ENCODE results near the gene ISCU. TPM values are rescaled to one million over a fixed set of nuclear protein-coding genes. Genes with fewer than 3 reads are reported as not detected.

ISCU gene
- total and polyA plus RNA-seq, 2 donors, result 125 to 248 TPM

DNA sequence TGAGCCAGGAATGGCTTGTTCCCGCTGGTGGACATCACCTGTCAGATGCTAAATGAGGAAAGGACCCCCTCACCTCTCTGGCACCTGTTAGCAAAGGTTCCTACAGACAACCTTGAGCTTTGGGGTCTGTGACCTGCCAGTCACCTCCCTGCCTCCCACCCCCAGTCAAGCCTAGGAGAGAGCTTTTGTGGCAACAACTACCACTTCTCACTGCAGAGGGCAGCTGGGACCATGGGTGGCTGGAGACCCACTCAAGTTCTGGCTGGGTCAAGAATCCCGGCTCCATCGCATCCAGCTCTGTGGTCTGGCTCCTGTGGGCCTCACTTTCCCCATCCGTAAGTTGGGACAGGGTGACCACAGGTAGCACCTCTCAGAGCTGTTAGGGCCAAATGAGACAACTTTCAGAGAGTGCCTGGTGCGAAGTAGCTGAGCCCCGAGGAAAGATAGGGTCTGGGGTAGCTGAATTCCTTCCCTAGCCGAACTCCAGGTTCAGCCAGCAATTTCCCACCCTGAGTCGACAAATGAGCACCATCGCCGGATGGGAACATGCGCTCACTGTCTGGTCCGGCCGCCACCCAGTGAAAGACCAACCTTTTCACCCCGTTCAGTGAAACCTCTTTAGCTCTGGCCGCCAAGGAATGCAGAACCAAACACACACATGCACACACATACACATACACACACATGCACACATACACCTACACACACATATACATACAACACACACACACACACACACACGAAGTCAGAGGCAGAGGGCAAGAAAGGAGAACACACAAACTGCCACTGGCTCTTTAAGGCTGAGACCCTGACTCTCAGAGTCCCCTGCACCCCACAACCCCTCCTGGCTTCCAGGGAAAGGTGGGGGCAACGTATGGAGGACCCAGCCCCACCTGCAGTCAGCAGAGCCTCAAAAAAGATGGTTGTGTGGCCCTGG, 33.6 kb downstream of the ISCU start:
- Histone ChIP-seq H3K27ac (ENCODE audit: low read depth in 1 of 2, low read length in 1 of 2) (no peak overlapping the region), H3K4me1 (ENCODE audit: control insufficient read depth in 2 of 2, insufficient read depth in 2 of 2, low read length in 2 of 2) (no peaks in the 10 kb centered on the region), H3K9me3 (ENCODE audit: control insufficient read depth in 2 of 2, insufficient read depth in 1 of 2, low read length in 1 of 2) (no peaks in the 10 kb centered on the region), H3K27me3 (ENCODE audit: control insufficient read depth in 2 of 2, insufficient read depth in 1 of 2, low read length in 1 of 2) (peaks cover 0 to 3% of the 10 kb centered on the region in 2 donors), H3K4me3 (ENCODE audit: low read length in 2 of 2) (no peak overlapping the region), H3K36me3 (ENCODE audit: control insufficient read depth in 2 of 2, insufficient read depth in 2 of 2, low read length in 1 of 2) (no peaks in the 10 kb centered on the region)
- no peak for DNase-seq (ENCODE audit: low read depth in 6 of 9, low spot score in 9 of 9)
- WGBS, result 95% methylated on average over 17 of the region's 17 CpGs

DNA sequence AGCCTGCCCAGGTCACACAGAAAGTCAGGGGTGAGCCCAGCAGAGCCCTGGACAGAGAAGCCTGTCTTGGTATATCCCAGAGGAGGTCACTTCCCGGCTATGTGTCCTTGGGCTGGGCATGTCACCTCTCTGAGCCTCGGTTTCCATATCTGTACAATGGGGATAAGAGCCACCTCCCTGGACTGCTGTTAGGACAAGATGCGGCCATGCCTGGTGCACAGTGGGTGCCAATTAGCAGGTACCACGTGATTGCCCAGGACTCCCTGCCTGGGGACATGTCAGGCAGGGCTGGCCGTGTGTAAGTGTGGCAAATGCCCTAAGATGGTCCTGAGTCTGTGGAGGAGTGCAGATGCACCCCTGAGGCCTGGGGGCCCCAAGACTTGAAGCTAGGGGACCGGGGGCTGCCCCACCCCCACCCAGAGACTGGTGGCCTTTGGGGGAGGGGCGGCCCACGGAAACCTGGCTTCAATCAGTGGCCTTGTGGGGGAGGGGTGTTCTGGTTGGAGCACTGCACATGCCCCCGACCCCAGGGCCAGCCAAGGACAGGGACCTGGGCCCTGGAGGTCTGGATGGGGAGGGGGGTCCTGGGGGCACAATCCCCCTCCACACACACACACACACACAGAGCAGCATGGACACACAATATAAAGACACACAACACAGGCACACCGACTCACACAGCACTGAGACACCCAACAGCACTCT, 34.6 kb downstream of the ISCU start:
- Histone ChIP-seq H3K9me3 (ENCODE audit: control insufficient read depth in 2 of 2, insufficient read depth in 1 of 2, low read length in 1 of 2) (no peaks in the 10 kb centered on the region), H3K36me3 (ENCODE audit: control insufficient read depth in 2 of 2, insufficient read depth in 2 of 2, low read length in 1 of 2) (no peaks in the 10 kb centered on the region), H3K27ac (ENCODE audit: low read depth in 1 of 2, low read length in 1 of 2) (no peak overlapping the region), H3K4me3 (ENCODE audit: low read length in 2 of 2) (no peak overlapping the region), H3K27me3 (ENCODE audit: control insufficient read depth in 2 of 2, insufficient read depth in 1 of 2, low read length in 1 of 2) (peaks cover 0 to 3% of the 10 kb centered on the region in 2 donors), H3K4me1 (ENCODE audit: control insufficient read depth in 2 of 2, insufficient read depth in 2 of 2, low read length in 2 of 2) (no peaks in the 10 kb centered on the region)
- 91% methylated on average over 10 of the region's 10 CpGs for WGBS
- DNase-seq (ENCODE audit: low read depth in 6 of 9, low spot score in 9 of 9), result no peak

GRCh38 chr12:108597559-108598471, 35.4 kb downstream of the ISCU start, which contains the start of gene TMEM119:
TMEM119 (minus strand) TSS chr12:108598084; CDS start chr12:108592383, 5,701 bp downstream.
- 75% methylated on average over 27 of the region's 27 CpGs for WGBS
- no peaks in the 10 kb centered on the region for H3K9me3 ChIP-seq (ENCODE audit: control insufficient read depth in 2 of 2, insufficient read depth in 1 of 2, low read length in 1 of 2)
- DNase-seq (ENCODE audit: low read depth in 6 of 9, low spot score in 9 of 9), result no peak
- no peak within 1 kb of the TSS for H3K4me3 ChIP-seq (ENCODE audit: low read length in 2 of 2)
- no peaks in the 10 kb centered on the region for H3K4me1 ChIP-seq (ENCODE audit: control insufficient read depth in 2 of 2, insufficient read depth in 2 of 2, low read length in 2 of 2)
- peaks cover 0 to 3% of the 10 kb centered on the region in 2 donors for H3K27me3 ChIP-seq (ENCODE audit: control insufficient read depth in 2 of 2, insufficient read depth in 1 of 2, low read length in 1 of 2)
- H3K27ac ChIP-seq (ENCODE audit: low read depth in 1 of 2, low read length in 1 of 2), result no peak within 1 kb of the TSS
- H3K36me3 ChIP-seq (ENCODE audit: control insufficient read depth in 2 of 2, insufficient read depth in 2 of 2, low read length in 1 of 2), result no peaks in the 10 kb centered on the region

DNA sequence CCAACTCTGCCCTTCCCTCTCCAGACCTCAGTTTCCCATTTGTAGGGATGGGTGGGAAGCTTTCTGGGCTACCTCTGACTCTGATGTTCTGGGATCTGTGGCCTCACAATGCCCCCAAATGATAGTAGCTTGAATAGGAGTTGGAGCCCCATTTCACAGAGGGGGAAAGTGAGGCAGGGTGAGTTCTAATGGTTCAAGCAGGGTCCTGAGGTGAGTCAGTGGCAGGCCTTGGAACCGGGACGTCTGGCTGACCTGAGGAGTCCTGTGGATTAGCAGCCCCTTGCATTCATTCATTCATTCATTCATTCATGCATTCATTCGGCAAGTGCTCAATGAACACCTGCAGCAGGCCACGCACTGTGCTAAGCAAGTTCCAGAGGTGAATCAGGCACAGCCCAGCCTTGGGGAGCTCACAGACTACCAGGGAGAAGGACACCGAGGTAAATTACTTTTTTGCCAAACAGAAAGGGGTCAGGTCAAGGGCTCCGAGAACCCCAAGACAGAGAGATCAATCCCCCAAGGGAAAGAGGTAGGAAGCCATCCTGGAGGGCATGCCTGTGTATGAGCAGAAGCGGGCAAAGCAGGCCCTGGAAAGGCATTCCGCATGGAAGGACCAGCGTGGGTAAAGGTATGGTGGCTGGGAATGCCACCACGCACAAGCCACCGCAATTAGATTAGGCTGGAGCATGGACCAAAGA, 36.3 kb downstream of the ISCU start:
- 98% methylated on average over 11 of the region's 11 CpGs for WGBS
- Histone ChIP-seq H3K27ac (ENCODE audit: low read depth in 1 of 2, low read length in 1 of 2) (no peak overlapping the region), H3K4me3 (ENCODE audit: low read length in 2 of 2) (no peak overlapping the region), H3K27me3 (ENCODE audit: control insufficient read depth in 2 of 2, insufficient read depth in 1 of 2, low read length in 1 of 2) (peaks cover 0 to 3% of the 10 kb centered on the region in 2 donors), H3K36me3 (ENCODE audit: control insufficient read depth in 2 of 2, insufficient read depth in 2 of 2, low read length in 1 of 2) (no peaks in the 10 kb centered on the region), H3K9me3 (ENCODE audit: control insufficient read depth in 2 of 2, insufficient read depth in 1 of 2, low read length in 1 of 2) (no peaks in the 10 kb centered on the region), H3K4me1 (ENCODE audit: control insufficient read depth in 2 of 2, insufficient read depth in 2 of 2, low read length in 2 of 2) (no peaks in the 10 kb centered on the region)
- no peak for DNase-seq (ENCODE audit: low read depth in 6 of 9, low spot score in 9 of 9)

DNA sequence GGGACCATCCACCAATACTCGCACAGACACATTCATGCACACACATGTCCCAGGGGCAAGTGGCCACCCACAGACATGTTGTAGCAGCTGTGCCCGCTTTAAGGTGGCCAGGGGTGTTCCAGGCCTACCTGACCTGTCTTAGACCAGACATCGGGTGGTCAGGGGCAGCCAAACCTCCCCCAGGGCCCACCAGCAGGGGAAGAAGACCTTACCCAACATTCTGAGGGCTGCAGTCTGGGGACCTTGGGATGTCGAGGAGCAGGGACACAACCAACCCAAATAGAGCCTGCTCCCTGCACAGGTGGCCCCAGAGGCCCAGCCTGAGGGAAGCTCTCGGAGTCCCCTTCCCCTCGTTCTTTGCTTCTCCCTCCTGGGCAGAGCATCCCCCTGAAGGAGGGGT, 37.1 kb downstream of the ISCU start:
- 89% methylated on average over 6 of the region's 6 CpGs for WGBS
- H3K4me3 ChIP-seq (ENCODE audit: low read length in 2 of 2), result no peak overlapping the region
- no peaks in the 10 kb centered on the region for H3K9me3 ChIP-seq (ENCODE audit: control insufficient read depth in 2 of 2, insufficient read depth in 1 of 2, low read length in 1 of 2)
- peaks cover 0 to 3% of the 10 kb centered on the region in 2 donors for H3K27me3 ChIP-seq (ENCODE audit: control insufficient read depth in 2 of 2, insufficient read depth in 1 of 2, low read length in 1 of 2)
- H3K4me1 ChIP-seq (ENCODE audit: control insufficient read depth in 2 of 2, insufficient read depth in 2 of 2, low read length in 2 of 2), result no peaks in the 10 kb centered on the region
- DNase-seq (ENCODE audit: low read depth in 6 of 9, low spot score in 9 of 9), result no peak
- no peaks in the 10 kb centered on the region for H3K36me3 ChIP-seq (ENCODE audit: control insufficient read depth in 2 of 2, insufficient read depth in 2 of 2, low read length in 1 of 2)
- no peak overlapping the region for H3K27ac ChIP-seq (ENCODE audit: low read depth in 1 of 2, low read length in 1 of 2)

GRCh38 chr12:108599948-108600701, 37.7 kb downstream of the ISCU start:
- Histone ChIP-seq H3K4me3 (ENCODE audit: low read length in 2 of 2) (no peak overlapping the region), H3K27me3 (ENCODE audit: control insufficient read depth in 2 of 2, insufficient read depth in 1 of 2, low read length in 1 of 2) (peaks cover 0 to 3% of the 10 kb centered on the region in 2 donors), H3K27ac (ENCODE audit: low read depth in 1 of 2, low read length in 1 of 2) (no peak overlapping the region), H3K36me3 (ENCODE audit: control insufficient read depth in 2 of 2, insufficient read depth in 2 of 2, low read length in 1 of 2) (no peaks in the 10 kb centered on the region), H3K9me3 (ENCODE audit: control insufficient read depth in 2 of 2, insufficient read depth in 1 of 2, low read length in 1 of 2) (no peaks in the 10 kb centered on the region), H3K4me1 (ENCODE audit: control insufficient read depth in 2 of 2, insufficient read depth in 2 of 2, low read length in 2 of 2) (no peaks in the 10 kb centered on the region)
- WGBS, result 92% methylated on average over 10 of the region's 10 CpGs
- DNase-seq (ENCODE audit: low read depth in 6 of 9, low spot score in 9 of 9), result no peak

DNA sequence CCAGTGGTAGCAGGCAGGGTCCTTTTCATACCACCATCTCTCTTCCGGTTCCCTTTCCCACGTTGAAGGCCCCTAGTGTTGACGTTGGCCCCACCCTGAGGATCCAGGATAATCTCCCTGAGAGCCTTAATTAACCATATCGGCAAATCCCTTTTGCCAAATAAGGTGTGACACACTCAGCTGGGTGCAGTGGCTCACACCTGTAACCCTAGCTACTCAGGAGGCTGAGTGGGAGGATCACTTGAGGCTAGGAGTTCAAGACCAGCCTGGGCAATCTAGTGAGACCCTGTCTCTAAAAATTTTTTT, 38.3 kb downstream of the ISCU start:
- Histone ChIP-seq H3K4me3 (ENCODE audit: low read length in 2 of 2) (no peak overlapping the region), H3K36me3 (ENCODE audit: control insufficient read depth in 2 of 2, insufficient read depth in 2 of 2, low read length in 1 of 2) (no peaks in the 10 kb centered on the region), H3K27me3 (ENCODE audit: control insufficient read depth in 2 of 2, insufficient read depth in 1 of 2, low read length in 1 of 2) (peaks cover 0 to 3% of the 10 kb centered on the region in 2 donors), H3K27ac (ENCODE audit: low read depth in 1 of 2, low read length in 1 of 2) (no peak overlapping the region), H3K9me3 (ENCODE audit: control insufficient read depth in 2 of 2, insufficient read depth in 1 of 2, low read length in 1 of 2) (no peaks in the 10 kb centered on the region), H3K4me1 (ENCODE audit: control insufficient read depth in 2 of 2, insufficient read depth in 2 of 2, low read length in 2 of 2) (no peaks in the 10 kb centered on the region)
- 90% methylated on average over 4 of the region's 4 CpGs for WGBS
- DNase-seq (ENCODE audit: low read depth in 6 of 9, low spot score in 9 of 9), result no peak

DNA sequence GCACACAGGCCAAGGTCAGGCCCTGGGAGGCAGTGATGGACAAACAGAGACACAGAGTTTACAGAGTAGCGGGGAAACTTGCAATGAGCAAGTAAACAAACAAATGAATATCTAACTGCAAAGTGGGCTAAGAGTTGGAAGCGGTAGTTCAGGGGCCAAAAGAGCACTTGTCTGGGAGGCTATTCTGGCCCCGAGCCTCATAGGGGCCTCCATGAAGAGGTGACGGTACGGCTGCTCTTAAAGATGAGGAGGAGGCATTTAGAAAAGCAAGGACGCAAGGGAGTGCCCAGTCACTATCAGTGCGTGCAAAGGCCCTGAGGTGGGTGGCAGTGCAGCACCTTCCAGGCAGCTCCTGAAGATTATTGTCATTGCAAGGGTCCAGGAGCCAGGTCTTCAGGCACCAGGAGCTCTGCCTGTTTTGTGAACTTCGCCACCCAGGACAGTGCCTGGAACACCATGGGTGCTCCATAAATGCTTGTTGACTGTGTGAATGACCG, 39.9 kb downstream of the ISCU start:
- Histone ChIP-seq H3K27me3 (ENCODE audit: control insufficient read depth in 2 of 2, insufficient read depth in 1 of 2, low read length in 1 of 2) (peaks cover 0 to 3% of the 10 kb centered on the region in 2 donors), H3K36me3 (ENCODE audit: control insufficient read depth in 2 of 2, insufficient read depth in 2 of 2, low read length in 1 of 2) (no peaks in the 10 kb centered on the region), H3K27ac (ENCODE audit: low read depth in 1 of 2, low read length in 1 of 2) (no peak overlapping the region), H3K4me3 (ENCODE audit: low read length in 2 of 2) (no peak overlapping the region), H3K4me1 (ENCODE audit: control insufficient read depth in 2 of 2, insufficient read depth in 2 of 2, low read length in 2 of 2) (no peaks in the 10 kb centered on the region), H3K9me3 (ENCODE audit: control insufficient read depth in 2 of 2, insufficient read depth in 1 of 2, low read length in 1 of 2) (no peaks in the 10 kb centered on the region)
- WGBS, result 98% methylated on average over 9 of the region's 9 CpGs
- DNase-seq (ENCODE audit: low read depth in 6 of 9, low spot score in 9 of 9), result no peak

All from thymus (tissue), 11 donors.